Measurements from ENCODE around the gene LRP8. TPM values are rescaled to one million over a fixed set of nuclear protein-coding genes. Genes with fewer than 3 reads are reported as not detected.

The LRP8 gene
- total and polyA plus RNA-seq, 9 of the 15 experiments (the other 6 are each of a cell fraction or from before 2014, with no cell fraction given): 7.1 to 56.1 (median 31.3) TPM

DNA sequence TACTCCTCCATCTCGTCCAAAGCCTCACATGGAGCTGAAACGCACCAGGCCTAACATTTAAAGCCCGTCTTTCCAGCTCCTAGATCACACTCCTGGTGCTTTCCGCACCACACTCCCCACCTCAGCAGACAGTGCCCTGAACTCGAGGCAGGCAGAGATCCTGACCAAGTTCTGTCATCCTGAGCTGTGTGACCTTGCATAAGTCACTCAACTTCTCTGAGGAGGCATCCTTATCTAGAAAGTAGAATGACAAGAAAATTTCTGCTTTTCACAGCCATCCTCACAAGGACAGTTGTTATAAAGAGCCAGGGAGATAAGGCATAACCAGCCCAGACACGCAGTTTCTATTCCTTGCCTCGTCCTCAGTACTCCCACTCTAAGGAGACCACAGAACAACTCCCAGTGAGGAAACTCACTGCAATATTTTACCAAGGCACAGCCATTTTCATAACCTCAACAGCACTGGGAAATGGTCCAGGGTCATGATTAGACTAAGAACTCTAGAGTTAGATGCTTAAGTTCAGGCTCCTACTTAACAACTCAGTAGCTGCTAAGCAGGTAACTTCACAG lies 3.1 kb downstream of the LRP8 start (continued):
- TF ChIP-seq, protein P1, sequence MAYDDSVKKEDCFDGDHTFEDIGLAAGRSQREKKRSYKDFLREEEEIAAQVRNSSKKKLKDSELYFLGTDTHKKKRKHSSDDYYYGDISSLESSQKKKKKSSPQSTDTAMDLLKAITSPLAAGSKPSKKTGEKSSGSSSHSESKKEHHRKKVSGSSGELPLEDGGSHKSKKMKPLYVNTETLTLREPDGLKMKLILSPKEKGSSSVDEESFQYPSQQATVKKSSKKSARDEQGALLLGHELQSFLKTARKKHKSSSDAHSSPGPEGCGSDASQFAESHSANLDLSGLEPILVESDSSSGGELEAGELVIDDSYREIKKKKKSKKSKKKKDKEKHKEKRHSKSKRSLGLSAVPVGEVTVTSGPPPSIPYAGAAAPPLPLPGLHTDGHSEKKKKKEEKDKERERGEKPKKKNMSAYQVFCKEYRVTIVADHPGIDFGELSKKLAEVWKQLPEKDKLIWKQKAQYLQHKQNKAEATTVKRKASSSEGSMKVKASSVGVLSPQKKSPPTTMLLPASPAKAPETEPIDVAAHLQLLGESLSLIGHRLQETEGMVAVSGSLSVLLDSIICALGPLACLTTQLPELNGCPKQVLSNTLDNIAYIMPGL (CRISPR knock-in tag; IDR thresholded peaks at IDR 0.05): no peak
- TF ChIP-seq TCF7L2 (IDR thresholded peaks at IDR 0.05; ENCODE audit: low read depth, low read length) (no peak), RBM25 (IDR thresholded peaks at IDR 0.05; ENCODE audit: low read depth, low read length, severe bottlenecking) (peak; percentile 98), DNMT1 (IDR thresholded peaks at IDR 0.05) (no peak), MAFF (IDR thresholded peaks at IDR 0.05; ENCODE audit: low read length) (no peak), DPF2 (IDR thresholded peaks at IDR 0.05) (peak; percentile 66), SREBF1 (IDR thresholded peaks at IDR 0.05; ENCODE audit: borderline replicate concordance, low read depth, low read length) (no peak), CEBPG (CRISPR knock-in tag; IDR thresholded peaks at IDR 0.05) (peak; percentile 76; the same call in 1 of the 2 replicates), CEBPG (tag; conservative IDR thresholded peaks at IDR 0.05 in 1 of 2, IDR thresholded peaks at IDR 0.05 in 1 of 2) (peak in 1 of 2 experiments; percentile 84; a peak in 2 of 4 replicates), ZNF830 (CRISPR knock-in tag; IDR thresholded peaks at IDR 0.05) (no peak), MEF2A (IDR thresholded peaks at IDR 0.05; ENCODE audit: control insufficient read depth, low read depth, low read length) (no peak), BACH1 (tag; IDR thresholded peaks at IDR 0.05) (peak; percentile 72; the same call in 1 of the 2 replicates), SMARCA4 (IDR thresholded peaks at IDR 0.05) (peak; percentile 58; the same call in 1 of the 2 replicates), MEIS2 (IDR thresholded peaks at IDR 0.05; ENCODE audit: partially characterized antibody) (peak; percentile 26), CC2D1A (IDR thresholded peaks at IDR 0.05) (no peak), ZNF282 (CRISPR knock-in tag; IDR thresholded peaks at IDR 0.05) (no peak), SNIP1 (IDR thresholded peaks at IDR 0.05; ENCODE audit: low read depth) (no peak), ZNF197 (CRISPR knock-in tag; IDR thresholded peaks at IDR 0.05; ENCODE audit: low read depth) (no peak)
- TF ChIP-seq, protein P2, sequence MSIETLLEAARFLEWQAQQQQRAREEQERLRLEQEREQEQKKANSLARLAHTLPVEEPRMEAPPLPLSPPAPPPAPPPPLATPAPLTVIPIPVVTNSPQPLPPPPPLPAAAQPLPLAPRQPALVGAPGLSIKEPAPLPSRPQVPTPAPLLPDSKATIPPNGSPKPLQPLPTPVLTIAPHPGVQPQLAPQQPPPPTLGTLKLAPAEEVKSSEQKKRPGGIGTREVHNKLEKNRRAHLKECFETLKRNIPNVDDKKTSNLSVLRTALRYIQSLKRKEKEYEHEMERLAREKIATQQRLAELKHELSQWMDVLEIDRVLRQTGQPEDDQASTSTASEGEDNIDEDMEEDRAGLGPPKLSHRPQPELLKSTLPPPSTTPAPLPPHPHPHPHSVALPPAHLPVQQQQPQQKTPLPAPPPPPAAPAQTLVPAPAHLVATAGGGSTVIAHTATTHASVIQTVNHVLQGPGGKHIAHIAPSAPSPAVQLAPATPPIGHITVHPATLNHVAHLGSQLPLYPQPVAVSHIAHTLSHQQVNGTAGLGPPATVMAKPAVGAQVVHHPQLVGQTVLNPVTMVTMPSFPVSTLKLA (conservative IDR thresholded peaks at IDR 0.05): 0 out of 4 replicates have a peak, but pooled peaks of 1 of the 2 experiments have one; percentile 21
- TF ChIP-seq, protein P3, sequence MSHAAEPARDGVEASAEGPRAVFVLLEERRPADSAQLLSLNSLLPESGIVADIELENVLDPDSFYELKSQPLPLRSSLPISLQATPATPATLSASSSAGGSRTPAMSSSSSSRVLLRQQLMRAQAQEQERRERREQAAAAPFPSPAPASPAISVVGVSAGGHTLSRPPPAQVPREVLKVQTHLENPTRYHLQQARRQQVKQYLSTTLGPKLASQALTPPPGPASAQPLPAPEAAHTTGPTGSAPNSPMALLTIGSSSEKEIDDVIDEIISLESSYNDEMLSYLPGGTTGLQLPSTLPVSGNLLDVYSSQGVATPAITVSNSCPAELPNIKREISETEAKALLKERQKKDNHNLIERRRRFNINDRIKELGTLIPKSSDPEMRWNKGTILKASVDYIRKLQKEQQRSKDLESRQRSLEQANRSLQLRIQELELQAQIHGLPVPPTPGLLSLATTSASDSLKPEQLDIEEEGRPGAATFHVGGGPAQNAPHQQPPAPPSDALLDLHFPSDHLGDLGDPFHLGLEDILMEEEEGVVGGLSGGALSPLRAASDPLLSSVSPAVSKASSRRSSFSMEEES (CRISPR knock-in tag; IDR thresholded peaks at IDR 0.05): no peak
- TF ChIP-seq, protein P4, sequence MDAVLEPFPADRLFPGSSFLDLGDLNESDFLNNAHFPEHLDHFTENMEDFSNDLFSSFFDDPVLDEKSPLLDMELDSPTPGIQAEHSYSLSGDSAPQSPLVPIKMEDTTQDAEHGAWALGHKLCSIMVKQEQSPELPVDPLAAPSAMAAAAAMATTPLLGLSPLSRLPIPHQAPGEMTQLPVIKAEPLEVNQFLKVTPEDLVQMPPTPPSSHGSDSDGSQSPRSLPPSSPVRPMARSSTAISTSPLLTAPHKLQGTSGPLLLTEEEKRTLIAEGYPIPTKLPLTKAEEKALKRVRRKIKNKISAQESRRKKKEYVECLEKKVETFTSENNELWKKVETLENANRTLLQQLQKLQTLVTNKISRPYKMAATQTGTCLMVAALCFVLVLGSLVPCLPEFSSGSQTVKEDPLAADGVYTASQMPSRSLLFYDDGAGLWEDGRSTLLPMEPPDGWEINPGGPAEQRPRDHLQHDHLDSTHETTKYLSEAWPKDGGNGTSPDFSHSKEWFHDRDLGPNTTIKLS (IDR thresholded peaks at IDR 0.05; ENCODE audit: borderline replicate concordance, low read depth): peak; percentile 46; the same call in 1 of the 2 replicates
- TF ChIP-seq, protein P5, sequence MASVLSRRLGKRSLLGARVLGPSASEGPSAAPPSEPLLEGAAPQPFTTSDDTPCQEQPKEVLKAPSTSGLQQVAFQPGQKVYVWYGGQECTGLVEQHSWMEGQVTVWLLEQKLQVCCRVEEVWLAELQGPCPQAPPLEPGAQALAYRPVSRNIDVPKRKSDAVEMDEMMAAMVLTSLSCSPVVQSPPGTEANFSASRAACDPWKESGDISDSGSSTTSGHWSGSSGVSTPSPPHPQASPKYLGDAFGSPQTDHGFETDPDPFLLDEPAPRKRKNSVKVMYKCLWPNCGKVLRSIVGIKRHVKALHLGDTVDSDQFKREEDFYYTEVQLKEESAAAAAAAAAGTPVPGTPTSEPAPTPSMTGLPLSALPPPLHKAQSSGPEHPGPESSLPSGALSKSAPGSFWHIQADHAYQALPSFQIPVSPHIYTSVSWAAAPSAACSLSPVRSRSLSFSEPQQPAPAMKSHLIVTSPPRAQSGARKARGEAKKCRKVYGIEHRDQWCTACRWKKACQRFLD (CRISPR knock-in tag; IDR thresholded peaks at IDR 0.05): no peak

Measured in K562 (cell line).